CD14-positive monocyte (primary cell): Measurements from ENCODE around the gene PDK2. TPM values are rescaled to one million over a fixed set of nuclear protein-coding genes. Genes with fewer than 3 reads are reported as not detected.

Experiments
- DNase-seq, 3 donors: peaks; one replicate each; pipeline ENCODE4 v3.0.0-alpha.2; 2011 to 2022
- H2AFZ ChIP-seq: 2 replicates; pipeline ENCODE4 v1.6.0; 2012; ENCODE audit warnings: mild to moderate bottlenecking, low read depth, low read length, inconsistent platforms; ENCODE audit not compliant: insufficient read depth, poor library complexity, severe bottlenecking
- H3K27ac ChIP-seq, 2 donors: 1 replicate in 1 of 2; 2 replicates in 1 of 2; pipeline ENCODE4 v1.5.1; 2012 to 2013; ENCODE audit warnings: low read length in 2 of 2, control low read depth in 1 of 2, inconsistent platforms in 1 of 2, low read depth in 1 of 2, mild to moderate bottlenecking in 1 of 2
- H3K27me3 ChIP-seq, 2 donors: one replicate each; pipeline versions ENCODE4 v1.6.0 to v1.6.1; 2011 to 2013; ENCODE audit warnings: low read length in 2 of 2; ENCODE audit not compliant: control insufficient read depth in 2 of 2, insufficient read depth in 2 of 2
- H3K36me3 ChIP-seq, 2 donors: replicated peaks in 1 of 2; 1 replicate in 1 of 2; 2 replicates in 1 of 2; pipeline versions ENCODE4 v1.5.1 to v1.6.1; 2012 to 2013; ENCODE audit warnings: low read length in 2 of 2, control low read depth in 1 of 2, inconsistent platforms in 1 of 2, mild to moderate bottlenecking in 1 of 2; ENCODE audit not compliant: insufficient read depth in 2 of 2, control insufficient read depth in 1 of 2
- H3K4me1 ChIP-seq, 2 donors: 1 replicate in 1 of 2; 2 replicates in 1 of 2; pipeline versions ENCODE4 v1.5.1 to v1.6.1; 2012 to 2013; ENCODE audit warnings: low read length in 2 of 2, control low read depth in 1 of 2, inconsistent platforms in 1 of 2, mild to moderate bottlenecking in 1 of 2, moderate library complexity in 1 of 2; ENCODE audit not compliant: insufficient read depth in 2 of 2, control insufficient read depth in 1 of 2
- H3K4me2 ChIP-seq: replicated peaks from 2 replicates; pipeline ENCODE3; 2012; ENCODE audit warnings: low read length, moderate library complexity, mild to moderate bottlenecking; ENCODE audit not compliant: poor library complexity, severe bottlenecking; ENCODE audit errors: extremely low read depth
- H3K4me3 ChIP-seq, 3 experiments: fragments of 200-600 bp in 1 of 3; sonication (generic) in 1 of 3; replicated peaks in 1 of 3; 1 replicate in 2 of 3; 2 replicates in 1 of 3; pipeline ENCODE4 v1.5.1; 2011 to 2013; ENCODE audit warnings: low read length in 3 of 3, mild to moderate bottlenecking in 3 of 3, control low read depth in 2 of 3, low read depth in 2 of 3, inconsistent platforms in 1 of 3, moderate library complexity in 1 of 3
- H3K79me2 ChIP-seq: 2 replicates; pipeline ENCODE4 v1.6.0; 2012; ENCODE audit warnings: mild to moderate bottlenecking, control low read depth, inconsistent platforms, low read length, moderate library complexity; ENCODE audit not compliant: insufficient read depth
- H3K9ac ChIP-seq: 2 replicates; pipeline ENCODE4 v1.6.0; 2017; ENCODE audit warnings: low read length, mild to moderate bottlenecking; ENCODE audit not compliant: insufficient read depth, poor library complexity, severe bottlenecking
- H3K9me3 ChIP-seq, 2 donors: replicated peaks in 1 of 2; 1 replicate in 1 of 2; 2 replicates in 1 of 2; pipeline versions ENCODE4 v1.5.1 to v1.6.1; 2012 to 2013; ENCODE audit warnings: low read length in 2 of 2, control low read depth in 1 of 2; ENCODE audit not compliant: control insufficient read depth in 1 of 2, insufficient read depth in 1 of 2
- H4K20me1 ChIP-seq: 2 replicates; pipeline ENCODE4 v1.6.0; 2012; ENCODE audit warnings: mild to moderate bottlenecking, low read length, control low read depth, moderate library complexity; ENCODE audit not compliant: insufficient read depth
- H3K27ac Mint-ChIP-seq, 7 donors: one replicate each; pipeline ENCODE4 v1.8.0; 2020; ENCODE audit warnings: mild to moderate bottlenecking in 7 of 7, mixed read lengths in 7 of 7, moderate library complexity in 6 of 7, inconsistent platforms in 2 of 7
- H3K27me3 Mint-ChIP-seq, 3 donors: one replicate each; pipeline ENCODE4 v1.8.0; 2021 to 2022; ENCODE audit warnings: low read depth in 3 of 3, mild to moderate bottlenecking in 3 of 3, mixed read lengths in 3 of 3, moderate library complexity in 3 of 3, inconsistent platforms in 1 of 3
- H3K36me3 Mint-ChIP-seq, 2 donors: one replicate each; pipeline ENCODE4 v1.8.0; 2020; ENCODE audit warnings: mixed read lengths in 2 of 2, inconsistent platforms in 1 of 2, mild to moderate bottlenecking in 1 of 2
- H3K4me1 Mint-ChIP-seq: one replicate; pipeline ENCODE4 v1.8.0; 2020; ENCODE audit warnings: mild to moderate bottlenecking, mixed read lengths
- H3K4me3 Mint-ChIP-seq, 2 donors: one replicate each; pipeline ENCODE4 v1.8.0; 2020; ENCODE audit warnings: mild to moderate bottlenecking in 2 of 2, mixed read lengths in 2 of 2, moderate library complexity in 1 of 2
- H3K9me3 Mint-ChIP-seq, 7 donors: one replicate each; pipeline ENCODE4 v1.8.0; 2020 to 2022; ENCODE audit warnings: mixed read lengths in 7 of 7, mild to moderate bottlenecking in 6 of 7, moderate library complexity in 6 of 7, inconsistent platforms in 2 of 7
- WGBS: methylation state at CpG from one replicate; pipeline ENCODE4 v1.1.5; 2013; ENCODE audit warnings: missing lambda C conversion rate; ENCODE audit not compliant: insufficient coverage; 5-methylcytosine and 5-hydroxymethylcytosine counted together
- intact Hi-C, 2 donors: fragments of 100-400 bp; cut with micrococcal nuclease; formaldehyde crosslinking; loops; one replicate each; pipeline versions ENCODE4 v1.15.0 to v1.15.1; 2023
- polyA plus RNA-seq, 3 donors: library from polyadenylated mRNA; depleted of rRNA in 1 of 3; unstranded in 2 of 3; stranded (reverse) in 1 of 3; fragments of 300-500 nt in 2 of 3; fragments of >200 nt in 1 of 3; fragmentation: Illumina TruSeq in 2 of 3; gene quantifications; 1 replicate in 2 of 3; 2 replicates in 1 of 3; pipeline ENCODE4 v1.2.3, GENCODE V29; 2012 to 2021
- TF ChIP-seq, protein P1 (sequence below): fragments of 200-600 bp; IDR thresholded peaks from one replicate; pipeline ENCODE4 v1.8.0; 2022; ENCODE audit warnings: antibody characterized with exemption, mild to moderate bottlenecking

PDK2 gene
- polyA plus RNA-seq, 3 donors: 15.9 to 43.0 (median 23.4) TPM

DNA sequence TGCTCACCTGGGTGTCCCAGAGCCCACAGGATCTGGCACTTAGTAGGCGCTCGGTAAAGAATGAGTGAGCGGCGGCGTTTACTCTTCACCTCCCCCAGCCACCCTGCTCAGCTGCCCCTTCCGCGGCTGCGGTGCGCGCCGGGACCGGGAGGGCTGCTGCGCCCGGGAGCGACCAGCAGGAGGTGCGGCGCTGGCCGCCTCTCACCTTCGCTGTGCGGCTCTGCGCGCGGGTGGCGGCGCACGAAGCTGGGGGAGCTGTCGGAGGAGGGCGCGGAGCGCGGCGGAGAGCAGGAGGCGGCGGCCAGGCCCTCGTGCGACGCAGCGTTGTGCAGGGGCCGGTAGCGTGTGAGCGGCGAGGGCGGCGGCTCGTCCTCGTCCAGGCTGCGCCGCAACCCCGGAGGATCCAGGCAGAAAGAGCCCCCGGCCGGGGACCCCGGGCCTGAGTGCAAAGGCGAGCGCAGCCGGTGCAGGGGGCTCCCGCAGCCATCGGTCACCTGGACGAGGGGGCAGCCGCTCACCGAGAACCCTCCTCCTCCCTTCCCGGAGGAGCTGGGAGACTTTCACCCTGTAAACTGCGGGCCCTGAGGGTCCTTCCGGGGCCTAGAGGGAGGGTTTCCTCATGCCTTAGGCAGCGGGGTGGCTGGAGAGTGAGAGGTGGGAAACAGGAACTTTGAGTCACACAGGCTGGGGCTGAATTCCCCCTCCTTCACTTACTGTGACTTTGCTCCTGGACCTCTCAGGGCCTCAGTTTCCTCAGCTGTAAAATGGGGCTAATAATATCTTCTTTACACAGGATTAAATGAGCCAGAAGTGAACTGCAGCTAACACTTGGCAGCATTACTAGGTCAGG is 22.3 kb downstream of the PDK2 start:
- intact Hi-C loops: no loop called here
- Histone ChIP-seq H3K4me1 (peaks cover 4 to 9% of the 10 kb centered on the region in 2 donors), H3K4me3 (peak overlapping the region in 1 of 3 experiments; percentile 32), H3K27me3 (peaks cover 38 to 56% of the 10 kb centered on the region in 2 donors), H3K79me2 (no peaks in the 10 kb centered on the region), H3K27ac (no peak overlapping the region), H3K36me3 (no peaks in the 10 kb centered on the region), H2AFZ (no peak overlapping the region), H3K4me2 (peak overlapping the region; percentile 43), H4K20me1 (no peaks in the 10 kb centered on the region), H3K9ac (peak overlapping the region; percentile 7), H3K9me3 (no peaks in the 10 kb centered on the region)
- Mint-ChIP-seq H3K27me3 (peaks cover 66 to 81% (median 80%) of the 10 kb centered on the region in 3 donors), H3K36me3 (peaks cover 2 to 3% of the 10 kb centered on the region in 2 donors), H3K27ac (no peak overlapping the region), H3K4me1 (peaks cover 8% of the 10 kb centered on the region), H3K4me3 (peak overlapping the region in 1 of 2 donors; percentile 87), H3K9me3 (peaks cover 0 to 12% (median 5%) of the 10 kb centered on the region in 7 donors)
- TF ChIP-seq, protein P1, sequence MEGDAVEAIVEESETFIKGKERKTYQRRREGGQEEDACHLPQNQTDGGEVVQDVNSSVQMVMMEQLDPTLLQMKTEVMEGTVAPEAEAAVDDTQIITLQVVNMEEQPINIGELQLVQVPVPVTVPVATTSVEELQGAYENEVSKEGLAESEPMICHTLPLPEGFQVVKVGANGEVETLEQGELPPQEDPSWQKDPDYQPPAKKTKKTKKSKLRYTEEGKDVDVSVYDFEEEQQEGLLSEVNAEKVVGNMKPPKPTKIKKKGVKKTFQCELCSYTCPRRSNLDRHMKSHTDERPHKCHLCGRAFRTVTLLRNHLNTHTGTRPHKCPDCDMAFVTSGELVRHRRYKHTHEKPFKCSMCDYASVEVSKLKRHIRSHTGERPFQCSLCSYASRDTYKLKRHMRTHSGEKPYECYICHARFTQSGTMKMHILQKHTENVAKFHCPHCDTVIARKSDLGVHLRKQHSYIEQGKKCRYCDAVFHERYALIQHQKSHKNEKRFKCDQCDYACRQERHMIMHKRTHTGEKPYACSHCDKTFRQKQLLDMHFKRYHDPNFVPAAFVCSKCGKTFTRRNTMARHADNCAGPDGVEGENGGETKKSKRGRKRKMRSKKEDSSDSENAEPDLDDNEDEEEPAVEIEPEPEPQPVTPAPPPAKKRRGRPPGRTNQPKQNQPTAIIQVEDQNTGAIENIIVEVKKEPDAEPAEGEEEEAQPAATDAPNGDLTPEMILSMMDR: peak; percentile 56
- 0% methylated on average over 57 of the region's 64 CpGs for WGBS
- DNase-seq: peak; percentile 29 to 72 (median 33)

DNA sequence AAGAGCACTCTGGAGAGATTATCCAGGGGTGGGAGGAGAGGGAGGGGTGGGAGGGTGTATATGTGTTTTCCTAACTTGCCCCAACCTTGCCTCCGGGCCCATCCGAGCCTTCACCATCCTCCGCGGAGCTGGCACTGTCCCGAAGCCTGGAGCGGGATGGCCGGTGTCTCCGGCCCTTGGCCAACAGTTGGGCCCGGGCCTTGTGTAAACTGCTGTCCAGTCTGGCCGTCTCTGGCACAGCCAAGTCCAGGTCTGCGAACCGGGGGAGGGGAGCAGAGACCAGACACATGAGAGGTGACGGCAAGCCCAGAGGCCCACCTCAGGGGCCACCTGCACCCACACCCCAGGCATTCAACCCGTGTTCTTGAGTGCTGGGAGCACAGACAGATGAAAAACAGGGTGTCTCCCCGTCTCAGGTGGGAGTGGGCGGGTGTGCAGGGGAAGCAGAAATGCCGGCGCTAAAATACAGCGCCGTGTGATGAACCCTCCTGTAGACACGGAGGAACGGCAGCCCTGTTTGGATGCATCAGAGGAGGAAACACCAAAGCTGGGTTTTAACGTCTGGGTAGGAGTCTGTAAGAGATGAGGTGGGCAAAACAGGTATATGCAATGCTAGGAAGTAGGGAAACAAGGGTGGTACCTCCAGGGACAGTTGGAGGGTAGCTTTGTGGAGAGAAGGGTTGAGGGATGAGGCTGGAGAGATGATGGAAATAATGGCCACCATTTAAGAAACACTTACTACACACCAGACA is 23.1 kb downstream of the PDK2 start:
- Mint-ChIP-seq H3K4me3 (peak overlapping the region in 1 of 2 donors; percentile 87), H3K27me3 (peaks cover 75 to 84% (median 81%) of the 10 kb centered on the region in 3 donors)

More for the DNA sequence above, 23.1 kb downstream of the PDK2 start:
- H4K20me1 ChIP-seq: no peaks in the 10 kb centered on the region
- no peaks in the 10 kb centered on the region for H3K36me3 ChIP-seq
- no peak overlapping the region for H3K4me2 ChIP-seq
- H3K4me1 Mint-ChIP-seq: peaks cover 8% of the 10 kb centered on the region
- H3K4me3 ChIP-seq: no peak overlapping the region
- H3K4me1 ChIP-seq: peaks cover 4 to 9% of the 10 kb centered on the region in 2 donors
- peaks cover 2 to 3% of the 10 kb centered on the region in 2 donors for H3K36me3 Mint-ChIP-seq
- H3K9me3 ChIP-seq: no peaks in the 10 kb centered on the region
- intact Hi-C loops: no loop called here
- DNase-seq: no peak
- H3K27me3 ChIP-seq: peaks cover 41 to 62% of the 10 kb centered on the region in 2 donors
- TF ChIP-seq, protein P1: no peak
- H3K27ac ChIP-seq: no peak overlapping the region
- H2AFZ ChIP-seq: no peak overlapping the region
- H3K9me3 Mint-ChIP-seq: peaks cover 0 to 12% (median 5%) of the 10 kb centered on the region in 7 donors
- no peak overlapping the region for H3K9ac ChIP-seq
- H3K79me2 ChIP-seq: no peaks in the 10 kb centered on the region
- 95% methylated on average over 18 of the region's 23 CpGs for WGBS
- no peak overlapping the region for H3K27ac Mint-ChIP-seq
